Stimulated activated CD4-positive, alpha-beta T cell treated with anti-CD3 and anti-CD28 coated beads, Interleukin-4, amount 100 ng/mL, for 4 hours (primary cell): Measurements from ENCODE around the gene HOXB2.

Experiments used
- DNase-seq, 2 experiments: peaks; one replicate each; pipeline ENCODE4 v3.0.0-alpha.2; 2020

The HOXB2 gene

GRCh38 chr17:48545022-48545375 is at the start of gene HOXB2:
HOXB2 (minus strand) TSS chr17:48545109; CDS start chr17:48544911, 198 bp downstream.
- no peak for DNase-seq

- peak; percentile 70 to 80 for DNase-seq
Observed at GRCh38 chr17:48593840-48594537, 49.1 kb upstream of the HOXB2 start.

GRCh38 chr17:48593126-48593829 is 48.4 kb upstream of the HOXB2 start, which contains the start of gene HOXB5:
HOXB5 (minus strand) TSS chr17:48593779; CDS start chr17:48593682, 97 bp downstream.
- DNase-seq: no peak

- DNase-seq: no peak
Observed at GRCh38 chr17:48592577-48592976, 47.7 kb upstream of the HOXB2 start.

GRCh38 chr17:48592057-48592514 is 47.2 kb upstream of the HOXB2 start:
- DNase-seq: no peak

- no peak for DNase-seq
Observed at GRCh38 chr17:48591255-48592056, 46.5 kb upstream of the HOXB2 start.

GRCh38 chr17:48590607-48591161 is 45.8 kb upstream of the HOXB2 start:
- DNase-seq: no peak

- no peak for DNase-seq
Observed at GRCh38 chr17:48589831-48590606, 45.1 kb upstream of the HOXB2 start, which contains the start of gene HOXB3. HOXB3 (minus strand) TSS chr17:48590241; CDS start chr17:48552474, 37,767 bp downstream.

- DNase-seq: no peak
Observed at GRCh38 chr17:48589060-48589830, 44.3 kb upstream of the HOXB2 start.

GRCh38 chr17:48588528-48588927 is 43.6 kb upstream of the HOXB2 start:
- no peak for DNase-seq

GRCh38 chr17:48588074-48588415 is 43.1 kb upstream of the HOXB2 start:
- DNase-seq: no peak

GRCh38 chr17:48587276-48588073 is 42.6 kb upstream of the HOXB2 start:
- no peak for DNase-seq

- DNase-seq: no peak
Observed at GRCh38 chr17:48586355-48587258, 41.7 kb upstream of the HOXB2 start.

GRCh38 chr17:48584223-48584741 is 39.4 kb upstream of the HOXB2 start:
- no peak for DNase-seq

GRCh38 chr17:48583708-48584222 is 38.9 kb upstream of the HOXB2 start:
- DNase-seq: no peak

- no peak for DNase-seq
Observed at GRCh38 chr17:48582750-48583069, 37.8 kb upstream of the HOXB2 start.

- no peak for DNase-seq
Observed at GRCh38 chr17:48579760-48580554, 35.0 kb upstream of the HOXB2 start.

GRCh38 chr17:48579471-48579759 is 34.5 kb upstream of the HOXB2 start:
- no peak for DNase-seq
